ENCODE data around the gene CDKN2B.
A peak's percentile ranks its signal among the peaks of the same experiment; 100 is the strongest.
"Not testable (repeated sequence)": the region's sequence is repeated elsewhere in the genome, so short reads cannot be mapped to it uniquely, and the experiment has no call there.

The CDKN2B gene, protein sequence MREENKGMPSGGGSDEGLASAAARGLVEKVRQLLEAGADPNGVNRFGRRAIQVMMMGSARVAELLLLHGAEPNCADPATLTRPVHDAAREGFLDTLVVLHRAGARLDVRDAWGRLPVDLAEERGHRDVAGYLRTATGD

DNA sequence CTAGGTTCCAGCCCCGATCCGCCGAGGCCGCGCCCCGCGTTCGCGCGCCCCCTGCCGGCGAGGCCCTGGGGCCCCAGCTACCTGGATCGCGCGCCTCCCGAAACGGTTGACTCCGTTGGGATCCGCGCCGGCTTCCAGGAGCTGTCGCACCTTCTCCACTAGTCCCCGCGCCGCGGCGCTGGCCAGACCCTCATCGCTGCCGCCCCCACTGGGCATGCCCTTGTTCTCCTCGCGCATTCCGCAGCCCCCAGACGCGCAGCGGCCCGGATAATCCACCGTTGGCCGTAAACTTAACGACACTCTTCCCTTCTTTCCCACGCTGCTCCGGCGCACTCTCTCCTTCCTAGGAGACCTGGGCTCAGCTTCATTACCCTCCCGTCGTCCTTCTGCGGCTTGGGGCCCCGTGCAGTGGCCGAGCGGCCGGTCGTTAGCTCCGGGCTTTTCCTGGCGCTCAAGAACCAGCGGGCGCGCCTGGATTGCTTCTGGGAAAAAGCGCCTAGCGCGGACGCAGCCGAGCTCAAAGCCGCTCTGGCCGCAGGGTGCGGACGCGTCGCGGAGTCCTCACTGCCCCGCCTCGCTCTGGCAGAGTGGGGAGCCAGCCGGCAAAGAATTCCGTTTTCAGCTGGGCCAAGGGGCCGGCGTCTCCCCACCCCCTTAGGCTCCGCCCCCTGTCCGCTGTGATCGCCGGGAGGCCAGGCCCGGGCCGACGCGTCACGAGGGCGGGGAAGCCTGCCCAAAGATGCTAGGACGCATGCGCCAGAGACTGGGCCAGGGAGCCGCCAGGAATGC is at the start of gene CDKN2B:
Gene CDKN2B (minus strand): TSS at position 589 of the 789 bp plus-strand sequence. CDS start 352 bp downstream, at position 237.
- TF ChIP-seq CTCF (IDR thresholded peaks at IDR 0.05; ENCODE audit: control extremely low read depth, extremely low read depth, low read depth, missing control alignments), result peak; percentile 91
- ChIA-PET POLR2A (interaction anchor here (0.9 kb wide), 1 partner anchor 14 kb away, joined by 3 read pairs; the partner anchor contains the start of genes CDKN2A and CDKN2B-AS1), CTCF (interaction anchor here (0.6 to 8.8 kb wide), 48 partner anchors 9 to 730 kb away, joined by 3 to 142 read pairs (median 6); partner anchors contain the start of genes CDKN2A and CDKN2B-AS1)
- DNase-seq (ENCODE audit: extremely low spot score), result peak; percentile 91

- POLR2A ChIA-PET; DNase-seq (ENCODE audit: extremely low spot score): not testable (repeated sequence)
- CTCF ChIA-PET, result interaction anchor here (1.2 to 2.9 kb wide), 3 partner anchors 11 to 49 kb away, joined by 3 to 10 read pairs (median 5); partner anchors contain the start of gene CDKN2B
Observed at GRCh38 chr9:22057972-22058371, 48.9 kb upstream of the CDKN2B start.

GRCh38 chr9:22056402-22056801 is 47.3 kb upstream of the CDKN2B start:
- CTCF ChIA-PET, result interaction anchor here (1.2 to 2.9 kb wide), 6 partner anchors 9 to 48 kb away, joined by 3 to 10 read pairs (median 6); partner anchors contain the start of gene CDKN2B
- no peak for TF ChIP-seq CTCF (IDR thresholded peaks at IDR 0.05; ENCODE audit: control extremely low read depth, extremely low read depth, low read depth, missing control alignments)
- POLR2A ChIA-PET, result no interaction called here
- no peak for DNase-seq (ENCODE audit: extremely low spot score)

- ChIA-PET CTCF (interaction anchor here (0.8 to 2.9 kb wide), 6 partner anchors 8 to 242 kb away, joined by 3 to 17 read pairs (median 4); partner anchors contain the start of gene CDKN2B), POLR2A (no interaction called here)
- no peak for DNase-seq (ENCODE audit: extremely low spot score)
- no peak for TF ChIP-seq CTCF (IDR thresholded peaks at IDR 0.05; ENCODE audit: control extremely low read depth, extremely low read depth, low read depth, missing control alignments)
Observed at GRCh38 chr9:22055090-22055489, 46.0 kb upstream of the CDKN2B start.

- DNase-seq (ENCODE audit: extremely low spot score), result no peak
- ChIA-PET CTCF (interaction anchor here (0.8 to 2.5 kb wide), 3 partner anchors 11 to 242 kb away, joined by 3 to 17 read pairs (median 7); no protein-coding TSS in a partner anchor), POLR2A (no interaction called here)
- TF ChIP-seq CTCF (IDR thresholded peaks at IDR 0.05; ENCODE audit: control extremely low read depth, extremely low read depth, low read depth, missing control alignments), result no peak
Observed at GRCh38 chr9:22054529-22054928, 45.4 kb upstream of the CDKN2B start.

GRCh38 chr9:22054076-22054475 is 45.0 kb upstream of the CDKN2B start:
- CTCF ChIA-PET, result interaction anchor here (1.2 to 2.5 kb wide), 4 partner anchors 12 to 241 kb away, joined by 5 to 17 read pairs (median 6); partner anchors contain the start of gene CDKN2B
- POLR2A ChIA-PET, result no interaction called here
- DNase-seq (ENCODE audit: extremely low spot score), result no peak

More at GRCh38 chr9:22054076-22054475, 45.0 kb upstream of the CDKN2B start:
- TF ChIP-seq CTCF (IDR thresholded peaks at IDR 0.05; ENCODE audit: control extremely low read depth, extremely low read depth, low read depth, missing control alignments), result no peak

Measured in GM10248 (cell line).